Glomerular visceral epithelial cell (primary cell): Measurements from ENCODE around the gene MYZAP.

ENCODE experiments used
- DNase-seq: peaks from one replicate; pipeline ENCODE4 v3.0.0-alpha.2; 2016; ENCODE audit errors: extremely low spot score

MYZAP gene, protein sequence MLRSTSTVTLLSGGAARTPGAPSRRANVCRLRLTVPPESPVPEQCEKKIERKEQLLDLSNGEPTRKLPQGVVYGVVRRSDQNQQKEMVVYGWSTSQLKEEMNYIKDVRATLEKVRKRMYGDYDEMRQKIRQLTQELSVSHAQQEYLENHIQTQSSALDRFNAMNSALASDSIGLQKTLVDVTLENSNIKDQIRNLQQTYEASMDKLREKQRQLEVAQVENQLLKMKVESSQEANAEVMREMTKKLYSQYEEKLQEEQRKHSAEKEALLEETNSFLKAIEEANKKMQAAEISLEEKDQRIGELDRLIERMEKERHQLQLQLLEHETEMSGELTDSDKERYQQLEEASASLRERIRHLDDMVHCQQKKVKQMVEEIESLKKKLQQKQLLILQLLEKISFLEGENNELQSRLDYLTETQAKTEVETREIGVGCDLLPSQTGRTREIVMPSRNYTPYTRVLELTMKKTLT

DNA sequence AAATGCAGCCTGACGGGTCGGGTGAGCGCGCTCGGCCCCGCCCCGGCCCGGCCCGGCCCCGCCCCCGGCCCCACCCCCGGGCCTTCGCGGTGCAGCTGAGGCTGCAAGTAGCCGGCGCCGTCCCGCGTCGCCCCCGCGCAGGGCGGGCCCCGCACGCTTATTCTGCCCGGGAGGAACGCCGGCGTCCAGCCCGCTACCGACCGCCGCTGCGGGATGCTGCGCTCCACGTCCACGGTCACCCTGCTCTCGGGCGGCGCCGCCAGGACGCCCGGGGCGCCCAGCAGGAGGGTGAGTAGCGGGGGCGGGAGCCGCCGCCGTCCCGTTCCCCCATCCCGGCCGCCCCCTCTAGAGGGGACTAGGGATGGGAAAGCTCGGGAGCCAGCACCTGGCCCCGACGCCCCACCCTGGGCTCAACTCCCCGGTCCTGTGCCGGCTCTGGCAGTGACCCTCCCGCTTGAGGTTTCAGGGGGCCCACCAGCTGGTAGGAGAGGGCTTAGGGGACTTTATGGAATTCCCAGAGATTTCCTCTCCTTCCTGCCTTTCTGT, at the start of gene MYZAP:
Gene MYZAP, plus strand, starts transcription at position 83 of the 546 bp plus-strand sequence. Its CDS starts 131 bp downstream, at position 214.
- DNase-seq: peak; percentile 14

DNA sequence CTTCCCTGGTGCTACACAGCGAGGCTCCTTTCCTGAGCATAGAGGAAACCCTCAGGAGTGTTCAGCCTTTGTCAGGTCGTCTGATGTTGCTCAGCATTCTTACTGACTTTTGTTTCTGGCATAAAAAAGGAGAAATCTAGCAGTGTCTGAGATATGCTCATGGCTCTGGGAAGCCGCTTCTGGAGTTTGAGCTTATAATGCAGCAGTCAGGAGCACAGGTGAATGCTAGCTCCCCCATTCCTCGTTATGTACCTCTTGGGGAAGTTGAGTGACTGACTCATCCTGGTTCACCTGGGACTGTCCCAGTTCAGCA, 49.2 kb upstream of the MYZAP start:
- no peak for DNase-seq

GRCh38 chr15:57544848-57545480, 46.7 kb upstream of the MYZAP start:
- DNase-seq: no peak

DNA sequence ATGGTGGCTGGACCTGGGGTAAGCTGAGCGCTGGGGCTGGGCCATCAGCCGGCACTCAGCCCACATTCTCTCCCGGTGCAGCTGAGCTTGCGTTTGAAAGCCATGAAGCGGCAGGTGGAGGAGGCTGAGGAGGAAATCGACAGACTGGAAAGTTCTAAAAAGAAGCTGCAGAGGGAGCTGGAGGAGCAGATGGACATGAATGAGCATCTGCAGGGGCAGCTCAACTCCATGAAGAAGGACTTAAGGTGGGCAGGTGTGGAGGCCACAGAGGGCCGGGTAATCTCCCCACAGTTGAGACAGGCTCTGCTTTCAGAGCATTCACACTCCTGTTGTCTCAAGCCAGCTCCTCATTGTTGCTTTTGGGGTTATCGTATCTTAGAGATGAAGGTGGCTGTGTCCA, 45.7 kb upstream of the MYZAP start:
- DNase-seq: no peak

DNA sequence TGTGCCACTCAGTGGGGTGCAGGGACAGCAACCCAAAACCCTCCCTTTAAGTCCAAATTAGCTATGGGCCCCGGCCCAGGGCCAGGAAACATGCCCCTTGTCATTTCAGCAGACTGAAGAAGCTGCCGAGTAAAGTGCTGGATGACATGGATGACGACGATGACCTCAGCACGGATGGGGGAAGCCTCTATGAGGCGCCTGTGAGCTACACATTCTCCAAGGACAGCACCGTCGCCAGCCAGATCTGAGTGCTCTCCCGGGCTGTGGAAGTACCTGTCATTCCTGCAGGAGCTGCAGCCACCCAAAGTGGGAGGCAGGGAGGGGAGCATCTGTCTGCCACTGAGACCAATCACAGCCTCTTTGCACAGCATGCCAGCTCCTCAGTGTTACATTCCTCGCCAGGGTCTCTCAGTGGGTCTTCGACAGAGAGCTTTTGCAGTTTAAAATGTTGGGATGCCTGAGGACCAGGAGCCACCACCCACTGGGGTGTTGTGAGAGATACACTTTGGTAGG, 44.4 kb upstream of the MYZAP start:
- DNase-seq: no peak

GRCh38 chr15:57548351-57548750, 43.4 kb upstream of the MYZAP start:
- DNase-seq: no peak

GRCh38 chr15:57548835-57549234, 42.9 kb upstream of the MYZAP start:
- no peak for DNase-seq

- DNase-seq: no peak
Observed at GRCh38 chr15:57549935-57550334, 41.8 kb upstream of the MYZAP start.

GRCh38 chr15:57550640-57551039, 41.1 kb upstream of the MYZAP start:
- no peak for DNase-seq

GRCh38 chr15:57551715-57552677, 39.7 kb upstream of the MYZAP start:
- peak; percentile 86 for DNase-seq

- no peak for DNase-seq
Observed at GRCh38 chr15:57552678-57553334, 38.9 kb upstream of the MYZAP start.

GRCh38 chr15:57553526-57553925, 38.2 kb upstream of the MYZAP start:
- no peak for DNase-seq

GRCh38 chr15:57554063-57554811, 37.5 kb upstream of the MYZAP start:
- DNase-seq: no peak

GRCh38 chr15:57554812-57555179, 36.9 kb upstream of the MYZAP start:
- no peak for DNase-seq

DNA sequence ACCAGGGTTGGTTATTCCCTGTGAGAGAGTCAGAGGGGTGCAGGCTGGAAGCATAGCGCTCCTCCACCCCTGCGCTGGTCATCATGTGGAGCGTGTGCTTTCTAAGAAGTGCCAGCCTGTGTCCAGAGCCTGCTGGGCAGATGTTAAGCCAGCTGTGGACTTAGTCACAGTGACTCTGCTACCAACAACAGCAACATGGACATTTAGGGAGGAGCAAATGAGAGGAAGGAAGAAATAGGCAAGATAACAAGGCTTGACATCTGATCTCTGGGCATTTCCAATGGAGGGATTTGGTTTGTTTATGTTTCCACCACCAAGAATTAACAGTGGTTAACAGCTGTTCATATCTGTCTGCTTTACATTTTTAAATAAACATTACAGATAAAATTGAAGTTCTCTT, 36.4 kb upstream of the MYZAP start:
- no peak for DNase-seq

GRCh38 chr15:57556040-57556439, 35.7 kb upstream of the MYZAP start:
- DNase-seq: no peak

DNA sequence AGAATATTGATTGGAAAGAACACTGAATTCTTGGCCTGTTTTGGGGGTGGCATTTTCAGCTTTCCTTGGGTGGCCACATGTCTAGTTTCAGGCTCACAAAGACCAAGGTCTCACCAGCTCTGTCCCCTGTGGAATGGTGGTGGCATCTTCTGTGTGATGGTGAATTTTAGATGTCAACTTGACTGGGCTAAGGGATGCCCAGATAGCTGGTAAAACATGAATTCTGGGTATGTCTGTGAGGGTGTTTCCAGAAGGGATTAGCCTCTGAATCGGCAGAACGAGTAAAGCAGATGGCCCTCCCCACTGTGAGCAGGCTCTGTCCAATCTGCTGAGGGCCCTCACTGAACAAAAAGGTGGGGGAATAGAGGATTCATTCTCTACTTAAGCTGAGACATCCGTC, 34.4 kb upstream of the MYZAP start:
- DNase-seq: no peak

DNA sequence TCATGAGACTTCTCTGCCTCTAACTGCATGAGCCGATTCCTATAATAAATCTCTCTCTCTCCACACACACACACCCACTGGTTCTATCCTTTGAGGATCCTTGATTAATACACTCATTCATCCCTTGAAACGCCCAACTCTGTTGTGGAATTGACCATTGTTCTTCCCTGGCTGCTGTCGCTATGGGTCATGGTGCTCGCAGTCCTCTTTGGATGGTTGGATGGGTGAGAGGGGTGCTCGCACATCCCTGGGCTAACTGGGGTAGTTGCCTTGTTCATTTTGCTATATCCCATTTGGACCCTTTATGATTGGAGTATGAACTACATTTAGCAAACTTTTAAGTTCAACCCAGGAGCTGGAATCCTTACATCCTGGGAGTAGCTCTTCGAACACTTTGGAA, 33.9 kb upstream of the MYZAP start:
- DNase-seq: no peak

GRCh38 chr15:57559875-57560274, 31.8 kb upstream of the MYZAP start:
- peak; percentile 59 for DNase-seq

DNA sequence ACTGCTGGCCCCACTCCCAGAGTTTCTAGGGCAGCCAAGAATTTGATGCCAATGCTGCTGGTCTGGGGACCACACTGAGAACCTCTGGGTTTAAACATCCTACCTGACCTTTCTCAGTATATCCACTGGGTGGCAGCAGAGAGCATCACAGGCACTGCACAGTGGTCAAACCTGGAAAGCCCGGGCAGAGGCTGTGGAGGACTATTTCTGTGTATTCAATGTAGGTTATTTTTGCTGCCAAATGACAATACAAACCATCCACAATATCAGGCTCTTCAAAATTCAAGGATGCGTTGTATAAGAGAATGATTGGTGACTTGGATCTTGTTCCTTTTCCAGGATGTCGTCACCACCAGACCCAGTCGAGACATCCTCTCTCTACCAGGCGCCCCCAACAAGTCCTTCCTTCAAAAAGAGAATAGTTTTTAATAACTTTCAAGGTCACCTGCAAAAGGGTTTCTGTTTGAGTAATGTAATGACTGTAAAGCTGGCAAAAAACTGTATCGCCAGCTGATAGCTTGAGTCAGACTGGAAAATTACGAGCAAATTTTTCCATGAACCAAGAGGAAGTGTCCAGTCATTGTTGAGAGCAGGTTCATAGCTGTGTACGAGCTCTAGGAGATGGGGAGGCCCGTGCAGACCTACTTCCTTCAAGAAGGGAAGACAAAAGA, 30.5 kb upstream of the MYZAP start:
- DNase-seq: peak; percentile 71
